Measurements from ENCODE around the gene PPM1H.
"Not testable (repeated sequence)": the region's sequence is repeated elsewhere in the genome, so short reads cannot be mapped to it uniquely, and the experiment has no call there.

Gene PPM1H

DNA sequence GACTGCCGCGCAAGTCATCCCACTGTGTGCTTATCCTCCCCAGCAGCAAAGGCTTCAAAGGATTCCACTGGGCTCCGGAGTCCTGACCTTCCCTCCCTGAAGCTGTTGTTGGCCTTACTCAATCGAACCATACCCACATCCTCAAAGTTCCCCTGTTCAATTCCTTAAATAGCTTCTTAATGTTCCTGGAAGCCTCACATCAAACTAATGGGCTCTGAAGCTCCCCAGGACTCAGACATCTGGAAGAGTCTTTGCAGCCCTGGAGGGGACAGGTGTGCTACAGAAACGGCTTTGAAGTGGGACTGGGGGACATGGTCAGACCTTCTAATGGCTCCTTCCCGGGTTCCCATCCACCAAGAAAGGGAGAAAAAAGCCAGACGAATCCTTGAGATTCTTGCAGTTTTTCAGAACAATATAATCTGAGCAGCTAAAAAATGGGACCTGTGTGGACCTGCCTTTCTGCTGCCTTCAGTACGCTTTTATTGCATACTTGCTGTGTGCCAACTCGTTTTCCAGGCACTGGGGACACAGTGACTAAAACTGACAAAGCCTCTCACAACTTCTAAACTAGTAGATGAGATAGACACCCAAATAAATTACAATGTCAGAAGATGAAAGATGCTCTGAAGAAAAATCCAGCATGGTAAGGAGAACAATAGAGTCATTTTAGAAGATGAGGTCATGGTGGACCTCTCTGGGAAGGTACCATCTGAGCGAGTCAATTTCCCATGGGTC lies 263.8 kb downstream of the PPM1H start:
- no peak for DNase-seq (ENCODE audit: low read depth, low spot score)
- H3K27ac ChIP-seq, result no peak overlapping the region

DNA sequence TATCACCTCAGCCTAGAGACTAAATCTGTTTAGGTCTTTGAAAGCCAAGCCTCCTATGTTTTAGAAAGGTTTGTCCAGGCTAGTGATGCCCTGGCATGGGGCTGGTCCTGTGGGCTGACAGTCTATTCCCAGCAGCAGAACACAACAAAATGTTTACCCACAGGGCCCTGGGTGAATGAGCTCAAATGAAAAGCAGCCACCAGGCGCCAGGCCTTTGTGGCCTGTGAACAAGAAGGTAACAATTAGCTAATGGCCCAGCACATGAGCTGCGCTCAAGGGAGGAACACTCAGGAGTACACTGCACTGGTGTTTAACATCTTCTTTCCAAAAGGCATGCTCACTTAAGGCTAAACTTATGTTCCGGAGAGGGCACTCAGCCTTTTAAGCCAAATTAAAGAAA lies 266.2 kb downstream of the PPM1H start:
- H3K27ac ChIP-seq, result no peak overlapping the region
- no peak for DNase-seq (ENCODE audit: low read depth, low spot score)

DNA sequence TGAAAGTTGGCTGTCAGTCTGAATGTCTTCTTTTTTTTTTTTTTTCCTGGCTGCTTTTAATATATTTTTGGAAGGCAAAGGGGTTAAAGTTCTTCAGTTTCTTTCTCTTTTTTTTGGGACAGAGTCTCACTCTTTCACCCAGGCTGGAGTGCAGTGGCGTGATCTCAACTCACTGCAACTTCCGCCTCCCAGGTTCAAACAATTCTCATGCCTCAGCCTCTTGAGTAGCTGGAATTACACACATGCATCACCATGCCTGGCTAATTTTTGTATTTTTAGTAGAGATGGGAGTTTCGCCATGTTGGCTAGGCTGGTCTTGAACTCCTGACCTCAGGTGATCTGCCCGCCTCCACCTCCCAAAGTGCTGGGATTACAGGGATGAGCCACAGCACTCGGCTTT lies 270.0 kb downstream of the PPM1H start:
- DNase-seq (ENCODE audit: low read depth, low spot score); H3K27ac ChIP-seq: not testable (repeated sequence)

DNA sequence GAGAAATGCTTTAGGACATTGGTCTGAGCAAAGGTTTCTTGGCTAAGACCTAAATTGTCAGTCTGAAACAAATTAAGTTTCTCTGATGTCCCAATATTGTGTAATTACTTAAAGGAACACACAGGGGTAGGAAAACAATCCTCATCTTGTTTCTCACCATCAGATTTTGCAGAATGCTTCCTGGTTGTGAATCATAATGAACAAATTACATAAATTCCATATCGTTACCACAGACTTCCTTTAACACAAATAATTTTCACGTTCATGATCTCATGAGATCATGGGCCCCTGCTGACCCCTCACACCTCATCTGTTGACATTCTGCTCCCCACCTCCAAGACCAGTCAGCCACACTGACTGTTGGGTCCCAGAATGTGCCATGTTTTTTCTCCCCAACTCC lies 274.2 kb downstream of the PPM1H start:
- peak; percentile 74 for DNase-seq (ENCODE audit: low read depth, low spot score)
- H3K27ac ChIP-seq, result peak overlapping the region; percentile 72

DNA sequence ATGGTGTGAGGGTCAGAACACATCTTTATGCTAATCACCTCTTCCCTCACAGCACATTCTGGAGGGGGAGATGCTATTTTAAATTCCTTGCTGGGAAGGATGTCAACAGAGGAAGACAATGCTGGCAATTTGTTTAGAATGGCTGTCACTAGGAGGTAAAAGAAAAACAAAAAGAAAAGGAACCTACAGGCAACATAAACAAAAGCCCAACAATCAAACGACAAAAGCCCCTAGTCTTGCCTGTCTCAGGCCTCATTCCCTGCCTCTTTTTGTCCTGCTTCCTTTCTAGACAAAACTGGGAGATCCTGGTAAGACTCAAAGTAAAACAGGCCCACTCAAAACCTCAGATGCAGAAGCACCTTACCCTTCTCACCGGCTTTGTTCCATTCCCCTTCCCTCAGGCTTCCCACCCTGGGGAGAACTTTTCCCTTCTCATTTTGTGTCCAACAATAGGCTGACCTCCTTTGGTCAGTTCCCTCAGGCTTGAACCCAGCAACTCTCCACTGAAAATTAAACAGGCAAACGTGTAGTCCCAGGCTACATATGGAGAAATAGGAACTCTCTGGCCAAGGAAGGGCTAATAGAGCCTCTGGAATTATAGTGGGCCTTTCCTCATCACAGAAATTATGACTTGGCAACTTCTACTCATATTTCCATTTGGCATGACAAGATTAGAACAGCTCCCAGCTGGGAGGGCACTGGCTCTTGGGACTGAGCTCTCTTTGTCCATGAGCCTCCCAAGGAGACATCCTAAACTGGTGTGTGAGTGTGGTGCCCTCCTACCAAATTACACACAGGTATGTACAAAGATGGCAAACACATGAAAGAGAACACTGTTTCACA lies 275.3 kb downstream of the PPM1H start:
- no peak for DNase-seq (ENCODE audit: low read depth, low spot score)
- peak overlapping the region; percentile 72 for H3K27ac ChIP-seq

DNA sequence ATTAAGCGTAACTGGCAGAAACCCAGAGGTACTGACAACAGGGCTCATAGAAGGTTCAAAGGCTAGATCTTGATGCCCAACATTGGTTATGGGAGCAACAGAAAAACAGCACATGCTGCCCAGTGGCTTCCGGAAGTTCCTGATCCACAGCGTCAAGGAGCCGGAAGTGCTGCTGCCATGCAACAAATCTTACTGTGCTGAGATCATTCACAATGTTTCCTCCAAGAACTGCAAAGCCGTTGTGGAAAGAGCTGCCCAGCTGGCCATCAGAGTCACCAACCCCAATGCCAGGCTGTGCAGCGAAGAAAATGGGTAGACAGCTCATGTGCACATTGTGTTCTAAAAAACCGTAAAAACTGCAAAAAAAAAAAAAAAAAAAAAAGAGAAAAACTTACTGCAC lies 276.0 kb downstream of the PPM1H start:
- no peak overlapping the region for H3K27ac ChIP-seq
- no peak for DNase-seq (ENCODE audit: low read depth, low spot score)

DNA sequence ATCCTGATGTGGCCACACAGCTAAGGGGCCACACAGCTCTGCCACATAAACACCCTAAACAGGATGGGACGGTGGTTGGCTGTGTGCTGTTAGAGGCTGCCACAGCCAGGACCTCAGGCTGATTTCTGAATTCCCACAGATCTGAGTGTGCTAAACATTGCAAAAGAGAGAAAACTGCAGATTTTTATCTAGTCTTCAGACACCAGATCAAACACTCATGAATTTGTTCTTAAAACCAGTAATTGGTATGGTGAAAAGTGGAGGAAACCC lies 277.7 kb downstream of the PPM1H start:
- no peak overlapping the region for H3K27ac ChIP-seq
- DNase-seq (ENCODE audit: low read depth, low spot score), result no peak

DNA sequence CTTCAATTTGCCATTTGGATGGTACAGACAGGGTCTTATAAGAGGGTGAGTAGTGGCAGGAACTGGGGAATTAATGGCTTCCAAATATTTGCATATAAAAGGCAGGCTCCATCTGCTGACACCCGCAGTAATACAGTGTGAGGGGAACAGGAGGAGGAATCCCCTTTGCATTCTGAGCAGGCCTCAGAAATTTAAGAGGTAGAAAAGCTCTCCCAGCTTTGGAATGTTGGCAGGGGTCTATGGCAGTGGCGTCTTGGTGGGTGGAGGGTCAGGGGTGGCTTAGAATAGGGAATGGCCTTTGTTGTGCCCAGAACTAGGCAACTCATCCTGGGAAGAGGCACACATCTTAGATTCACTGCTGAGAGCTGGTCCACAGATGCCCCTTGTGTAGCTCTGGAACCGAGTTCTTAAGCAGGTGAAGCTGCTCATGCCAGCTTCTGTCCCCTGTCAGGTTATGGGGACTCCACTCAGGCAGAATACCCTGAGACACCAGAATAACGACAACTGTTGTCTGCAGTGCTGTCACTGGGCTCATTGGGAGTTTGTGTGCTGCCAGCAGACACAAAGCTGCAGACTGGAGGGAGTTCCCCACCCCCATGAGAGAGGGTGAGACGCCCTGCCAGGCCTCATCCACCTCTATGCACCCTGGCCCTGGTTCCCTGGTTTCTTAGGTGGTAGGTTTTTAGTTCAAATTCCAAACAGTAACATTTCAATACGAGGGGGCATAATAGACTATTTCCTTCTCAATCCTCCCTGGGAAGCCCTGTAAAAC lies 278.2 kb downstream of the PPM1H start:
- no peak for DNase-seq (ENCODE audit: low read depth, low spot score)

DNA sequence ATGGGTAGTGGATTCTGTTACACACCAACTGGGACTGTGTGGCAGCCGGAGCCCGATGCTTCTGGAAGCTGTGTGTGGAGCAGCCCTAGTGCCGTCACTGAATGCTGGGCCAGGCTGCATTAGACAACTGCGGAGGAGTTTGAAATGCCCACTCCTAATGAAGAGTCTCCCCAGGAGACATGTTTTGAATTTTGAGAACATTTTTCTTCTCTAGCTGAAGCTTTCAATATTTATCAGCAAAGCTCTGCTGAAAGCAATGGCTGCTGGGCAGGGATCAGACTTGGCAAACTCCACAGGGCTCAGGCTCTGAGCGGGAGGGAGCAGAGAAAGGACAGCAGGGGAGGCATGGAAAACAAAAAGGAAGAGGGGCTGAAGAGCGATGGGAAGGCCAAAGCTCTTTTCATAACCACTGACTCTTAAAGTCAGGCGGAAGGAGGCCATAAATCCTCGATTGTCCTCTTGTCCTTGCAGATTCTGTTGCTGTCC lies 279.2 kb downstream of the PPM1H start:
- no peak for DNase-seq (ENCODE audit: low read depth, low spot score)
- H3K27ac ChIP-seq, result no peak overlapping the region

More for the DNA sequence above, 278.2 kb downstream of the PPM1H start:
- no peak overlapping the region for H3K27ac ChIP-seq

DNA sequence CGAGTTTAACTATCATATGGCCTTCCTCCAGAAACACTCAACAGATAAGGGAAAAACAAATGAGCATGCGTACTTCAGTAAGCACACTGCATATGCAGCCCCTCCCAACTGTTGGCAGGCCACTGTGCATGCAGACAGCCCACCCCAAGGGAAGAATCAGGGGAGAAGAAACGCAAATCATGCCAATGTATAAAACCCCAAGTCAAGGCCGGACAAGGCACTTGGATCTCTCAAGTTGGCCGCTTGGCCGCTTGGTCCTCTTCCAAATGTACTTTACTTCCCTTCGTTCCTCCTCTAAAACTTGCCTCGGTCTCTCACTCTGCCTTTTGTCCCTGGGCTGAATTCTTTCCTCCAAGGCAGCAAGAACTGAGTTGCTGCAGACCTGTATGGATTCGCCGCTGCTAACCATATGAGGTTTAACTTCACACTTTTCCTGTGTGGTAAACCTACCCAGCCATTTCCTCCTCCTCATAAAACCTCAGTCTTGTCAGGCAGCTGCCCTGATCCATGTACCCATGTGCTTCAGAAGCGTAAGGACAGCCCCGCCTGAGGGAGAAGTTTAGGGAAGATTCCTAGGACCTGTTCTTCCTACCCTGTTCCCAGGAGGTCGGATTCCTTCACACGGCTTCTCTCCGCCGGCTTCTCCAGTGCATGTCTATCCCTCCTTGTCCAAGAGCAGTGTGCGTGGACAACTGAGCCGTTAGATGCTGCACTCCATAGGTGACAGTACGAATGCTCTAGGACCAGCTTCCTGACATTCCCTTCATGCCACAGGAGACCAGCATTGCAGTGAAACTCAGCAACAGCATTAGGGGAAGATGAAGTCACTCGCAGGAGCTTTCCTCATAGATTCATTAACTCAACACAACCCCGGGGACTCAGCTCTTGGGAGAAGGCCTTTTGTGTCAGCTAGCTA lies 280.4 kb downstream of the PPM1H start:
- no peak overlapping the region for H3K27ac ChIP-seq
- no peak for DNase-seq (ENCODE audit: low read depth, low spot score)

DNA sequence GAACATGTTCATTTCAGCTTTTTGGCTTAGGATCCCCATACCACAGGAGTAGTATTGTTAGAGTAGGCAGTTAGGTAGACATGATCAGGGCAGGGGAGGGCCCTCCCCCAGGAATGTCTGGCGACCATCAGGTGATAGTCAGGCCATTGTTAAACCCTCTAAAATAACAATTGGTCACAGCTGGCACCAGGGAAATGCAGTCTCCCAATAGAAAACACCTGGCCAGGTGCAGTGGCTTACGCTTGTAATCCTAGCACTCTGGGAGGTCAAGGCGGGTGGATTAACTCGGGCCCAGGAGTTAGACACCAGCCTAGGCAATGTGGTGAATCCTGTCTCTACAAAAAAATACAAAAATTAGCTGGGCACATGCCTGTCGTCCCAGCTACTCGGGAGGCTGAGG lies 281.2 kb downstream of the PPM1H start:
- H3K27ac ChIP-seq, result no peak overlapping the region
- DNase-seq (ENCODE audit: low read depth, low spot score), result no peak

DNA sequence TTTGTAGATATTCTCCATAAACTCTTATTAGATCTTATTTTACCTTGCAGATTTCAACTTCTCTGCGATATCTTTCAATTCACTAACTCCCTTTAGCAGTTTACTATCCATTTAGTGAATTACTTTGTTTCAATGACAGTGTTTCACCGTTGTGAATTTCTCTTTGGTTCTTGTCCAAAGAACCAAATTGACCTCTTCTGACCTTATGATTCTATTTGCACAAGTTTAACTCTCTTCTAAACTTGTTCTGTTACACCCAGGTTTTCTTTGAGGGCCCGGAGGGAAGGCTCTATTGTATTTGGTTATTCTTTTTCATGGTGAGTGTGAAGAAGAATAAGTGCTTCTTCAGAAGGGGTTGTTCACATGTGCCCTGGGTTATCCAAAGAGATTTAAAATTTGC lies 281.6 kb downstream of the PPM1H start:
- H3K27ac ChIP-seq, result no peak overlapping the region
- no peak for DNase-seq (ENCODE audit: low read depth, low spot score)

DNA sequence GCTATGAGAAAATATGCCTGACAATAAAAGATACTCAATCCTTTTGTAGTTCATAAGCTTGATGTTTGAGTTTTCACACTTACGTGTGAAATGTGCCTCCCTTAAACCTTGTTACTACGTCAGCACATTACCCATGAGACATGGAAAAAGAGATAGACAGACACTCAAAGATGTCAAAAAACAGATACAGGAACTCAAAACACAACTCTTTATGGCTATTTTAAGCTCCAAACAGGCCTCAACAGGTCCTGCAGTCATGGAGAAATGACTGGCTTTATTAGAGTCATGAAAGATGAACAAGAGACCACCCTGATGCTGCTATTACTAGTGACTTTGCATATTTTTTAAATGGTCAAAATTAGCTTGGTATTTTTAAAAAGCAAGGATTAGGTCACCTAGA lies 283.8 kb downstream of the PPM1H start:
- no peak overlapping the region for H3K27ac ChIP-seq
- DNase-seq (ENCODE audit: low read depth, low spot score), result no peak

DNA sequence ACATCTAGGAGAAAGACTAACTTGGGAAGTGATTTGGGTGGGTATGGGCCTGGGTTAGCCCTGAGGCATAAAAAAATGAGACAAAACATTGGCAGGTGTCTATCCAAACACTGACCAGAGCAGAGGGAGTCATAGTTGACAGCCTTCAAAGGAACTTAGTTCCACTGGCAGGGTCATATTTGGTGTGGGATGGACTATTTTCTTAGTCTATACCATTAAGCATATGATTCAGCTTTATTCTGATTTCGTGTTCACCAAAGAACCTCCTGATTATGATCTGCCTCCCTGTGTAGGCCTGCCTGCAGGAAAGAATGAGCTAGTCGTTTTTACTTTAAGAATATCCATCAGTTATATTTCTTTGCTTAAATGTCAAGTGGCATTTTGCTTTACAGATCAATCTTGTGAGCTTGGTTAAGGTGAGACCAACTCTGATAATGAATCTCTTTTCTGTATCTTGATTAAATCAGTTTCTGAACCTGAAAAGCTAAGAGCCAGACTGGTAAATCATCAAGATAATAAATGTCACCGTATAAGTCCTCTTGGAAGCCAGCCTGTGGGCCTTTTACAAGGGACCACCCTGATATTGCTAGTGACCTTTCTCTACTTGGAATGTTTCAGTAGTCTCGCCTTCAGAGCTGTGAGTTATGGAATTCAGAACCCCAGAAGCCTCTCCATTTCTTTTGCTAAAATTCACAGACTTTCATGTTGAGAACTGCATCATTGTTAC lies 285.4 kb downstream of the PPM1H start:
- no peak overlapping the region for H3K27ac ChIP-seq
- no peak for DNase-seq (ENCODE audit: low read depth, low spot score)

DNA sequence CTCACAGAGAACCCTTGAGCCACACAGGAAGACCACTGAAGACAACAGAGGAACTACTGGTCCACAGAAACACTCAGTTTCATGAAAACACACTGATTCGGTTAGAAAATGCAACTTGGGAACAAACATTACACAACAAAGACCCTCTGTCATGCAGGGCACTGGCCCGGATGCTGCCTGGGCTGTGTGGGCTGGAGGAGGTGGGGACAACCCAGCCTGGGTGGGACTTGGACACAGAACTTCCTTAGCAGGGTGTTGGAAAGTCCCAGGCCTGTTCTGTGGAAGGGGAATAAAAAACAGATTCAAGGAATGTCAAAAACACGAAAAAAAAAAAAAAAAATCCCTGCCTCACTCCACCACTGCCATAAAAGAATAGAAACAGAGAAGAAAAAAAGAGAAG lies 287.4 kb downstream of the PPM1H start:
- H3K27ac ChIP-seq, result no peak overlapping the region
- DNase-seq (ENCODE audit: low read depth, low spot score), result no peak

DNA sequence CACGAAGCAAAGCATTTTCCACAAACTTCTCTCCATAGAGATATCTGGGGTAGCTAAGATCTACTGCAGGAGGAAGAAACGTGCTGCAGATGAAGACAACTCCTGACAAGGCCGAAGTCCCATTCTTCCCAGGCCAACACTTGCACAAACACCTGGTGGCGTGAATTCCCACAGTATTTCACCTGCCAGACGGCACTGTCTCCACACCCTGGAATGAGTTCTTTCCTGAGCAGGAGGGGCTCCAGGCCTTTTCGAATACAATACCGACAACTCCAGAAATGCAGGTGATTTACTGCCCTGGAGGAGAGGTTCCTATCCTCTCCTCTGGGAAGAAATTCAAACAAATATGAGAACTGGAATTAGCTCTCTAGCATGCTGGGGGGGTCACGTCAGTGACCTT lies 288.4 kb downstream of the PPM1H start:
- no peak overlapping the region for H3K27ac ChIP-seq
- no peak for DNase-seq (ENCODE audit: low read depth, low spot score)

DNA sequence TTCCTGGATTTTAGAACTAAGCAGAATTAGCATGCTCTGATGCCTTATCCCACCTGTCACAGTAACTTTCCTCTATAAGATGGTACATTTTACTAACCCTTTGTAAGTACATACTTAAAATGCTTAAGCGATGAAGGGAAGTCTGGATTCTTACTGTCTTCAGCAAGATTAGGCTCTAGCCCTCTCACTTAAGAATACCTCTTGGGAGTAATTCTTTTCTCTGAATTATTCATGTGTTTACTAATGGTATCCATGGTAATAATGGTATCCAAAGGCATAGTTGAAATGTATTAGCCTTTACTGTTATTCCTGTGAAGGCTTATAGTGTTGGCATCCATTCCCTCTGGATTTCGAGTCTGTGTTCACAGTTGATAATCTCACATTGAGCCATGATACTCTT lies 291.5 kb downstream of the PPM1H start:
- H3K27ac ChIP-seq, result no peak overlapping the region
- no peak for DNase-seq (ENCODE audit: low read depth, low spot score)

DNA sequence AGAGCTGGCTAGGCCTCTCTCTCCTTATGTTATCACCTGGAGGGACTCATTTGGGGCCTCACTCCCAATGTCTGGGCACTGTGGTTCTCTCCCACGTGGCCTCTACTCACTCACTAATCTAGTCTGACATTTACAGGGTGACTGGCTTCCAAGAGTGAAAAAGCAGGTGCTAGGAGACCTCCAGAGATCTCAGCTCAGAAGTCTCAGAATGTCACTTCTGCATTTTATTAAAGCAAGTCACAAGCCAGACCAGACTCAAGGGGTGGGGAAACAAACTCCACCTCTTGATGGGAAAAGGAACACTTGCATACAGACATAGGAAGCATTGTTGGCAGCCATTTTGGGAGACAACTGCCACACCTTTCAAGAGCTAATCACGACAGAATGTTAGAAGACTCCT lies 292.5 kb downstream of the PPM1H start:
- H3K27ac ChIP-seq, result no peak overlapping the region
- no peak for DNase-seq (ENCODE audit: low read depth, low spot score)

DNA sequence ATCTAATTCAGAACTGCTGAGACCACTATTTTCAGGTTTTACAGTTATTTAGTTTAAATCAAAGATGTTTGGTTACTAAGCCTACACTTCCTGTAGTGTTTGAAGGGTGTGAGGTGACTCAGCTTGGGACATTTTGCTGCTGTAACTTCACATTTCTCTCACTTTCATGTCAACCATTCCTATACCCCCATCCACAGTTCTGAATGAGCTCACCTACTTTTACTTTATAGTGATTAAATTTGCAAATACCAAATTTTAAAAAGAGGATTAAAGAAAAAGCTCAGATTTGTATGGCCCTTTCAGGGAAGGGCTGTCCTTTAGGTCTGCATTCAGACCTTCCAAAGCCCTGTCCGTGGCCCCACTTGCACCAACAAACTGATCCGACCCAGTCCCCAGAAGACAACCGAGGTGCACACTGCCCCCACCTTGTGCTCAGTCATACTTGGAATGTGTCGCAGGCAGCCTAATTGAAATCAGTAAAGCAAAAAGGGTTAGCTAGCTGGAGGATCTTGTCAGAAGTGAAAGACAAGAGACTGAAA lies 294.0 kb downstream of the PPM1H start:
- no peak overlapping the region for H3K27ac ChIP-seq
- no peak for DNase-seq (ENCODE audit: low read depth, low spot score)

Data from epithelial cell of prostate (primary cell).